RWPE2 (cell line): ENCODE results near the gene LRRC28.
A peak's percentile ranks its signal among the peaks of the same experiment; 100 is the strongest.

ENCODE experiments used
- ATAC-seq: fragments of 200-7000 bp; cut with Tn5 transposase; 3 replicates; pipeline ENCODE4 v1.9.1; 2021; ENCODE audit warnings: low read depth
- DNase-seq: peaks from one replicate; pipeline ENCODE4 v3.0.0-alpha.2; 2020; ENCODE audit warnings: low spot score
- H3K27ac ChIP-seq: fragments of 450-650 bp; 2 replicates; pipeline ENCODE4 v1.5.1; 2017; ENCODE audit warnings: mild to moderate bottlenecking; ENCODE audit not compliant: poor library complexity, severe bottlenecking
- H3K27me3 ChIP-seq: fragments of 250-450 bp; sonication (Bioruptor Pico); 2 replicates; pipeline ENCODE4 v1.5.1; 2021; ENCODE audit warnings: mild to moderate bottlenecking, moderate library complexity; ENCODE audit not compliant: insufficient read depth, poor library complexity, severe bottlenecking
- H3K36me3 ChIP-seq: fragments of 250-450 bp; sonication (Bioruptor Pico); 2 replicates; pipeline ENCODE4 v1.5.1; 2020; ENCODE audit warnings: low read depth, mild to moderate bottlenecking, moderate library complexity
- H3K4me1 ChIP-seq: fragments of 250-450 bp; sonication (Bioruptor Pico); 2 replicates; pipeline ENCODE4 v1.5.1; 2021; ENCODE audit warnings: mild to moderate bottlenecking, moderate library complexity; ENCODE audit not compliant: insufficient read depth, poor library complexity, severe bottlenecking
- H3K4me3 ChIP-seq: fragments of 250-450 bp; sonication (Bioruptor Pico); 2 replicates; pipeline ENCODE4 v1.5.1; 2021; ENCODE audit warnings: mild to moderate bottlenecking, moderate library complexity; ENCODE audit not compliant: severe bottlenecking
- H3K9me3 ChIP-seq: fragments of 250-450 bp; sonication (Bioruptor Pico); 2 replicates; pipeline ENCODE4 v1.5.1; 2021; ENCODE audit warnings: mild to moderate bottlenecking, moderate library complexity; ENCODE audit not compliant: severe bottlenecking
- TF ChIP-seq, protein P1 (sequence below): fragments of 450-650 bp; IDR thresholded peaks from one replicate; pipeline ENCODE4 v1.5.1; 2017; ENCODE audit warnings: mild to moderate bottlenecking, moderate library complexity; ENCODE audit not compliant: poor library complexity, severe bottlenecking

Gene LRRC28

DNA sequence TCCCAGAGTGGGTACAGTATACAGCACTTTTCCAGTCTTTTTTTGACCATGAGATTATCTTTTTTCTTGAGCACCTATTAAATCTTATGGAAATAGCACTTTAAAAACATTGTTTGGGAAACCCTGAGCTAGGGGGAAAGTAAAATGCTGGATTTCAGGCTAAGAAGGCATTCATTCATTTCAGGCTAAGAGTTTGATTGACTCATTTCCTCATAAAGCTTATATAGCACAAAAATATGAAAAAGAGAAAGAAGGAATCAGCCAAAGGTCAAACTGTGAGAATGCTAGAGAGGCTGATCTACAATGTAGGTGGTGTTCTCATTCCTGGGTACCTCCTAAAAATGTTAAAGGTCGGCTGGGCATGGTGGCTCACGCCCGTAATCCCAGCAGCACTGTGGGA, 12.4 kb upstream of the LRRC28 start:
- ATAC-seq (no peak), DNase-seq (no peak)
- Histone ChIP-seq H3K27me3 (no peaks in the 10 kb centered on the region), H3K4me1 (no peaks in the 10 kb centered on the region), H3K27ac (no peak overlapping the region), H3K4me3 (no peak overlapping the region), H3K9me3 (no peaks in the 10 kb centered on the region), H3K36me3 (peaks cover 23% of the 10 kb centered on the region)
- TF ChIP-seq, protein P1, sequence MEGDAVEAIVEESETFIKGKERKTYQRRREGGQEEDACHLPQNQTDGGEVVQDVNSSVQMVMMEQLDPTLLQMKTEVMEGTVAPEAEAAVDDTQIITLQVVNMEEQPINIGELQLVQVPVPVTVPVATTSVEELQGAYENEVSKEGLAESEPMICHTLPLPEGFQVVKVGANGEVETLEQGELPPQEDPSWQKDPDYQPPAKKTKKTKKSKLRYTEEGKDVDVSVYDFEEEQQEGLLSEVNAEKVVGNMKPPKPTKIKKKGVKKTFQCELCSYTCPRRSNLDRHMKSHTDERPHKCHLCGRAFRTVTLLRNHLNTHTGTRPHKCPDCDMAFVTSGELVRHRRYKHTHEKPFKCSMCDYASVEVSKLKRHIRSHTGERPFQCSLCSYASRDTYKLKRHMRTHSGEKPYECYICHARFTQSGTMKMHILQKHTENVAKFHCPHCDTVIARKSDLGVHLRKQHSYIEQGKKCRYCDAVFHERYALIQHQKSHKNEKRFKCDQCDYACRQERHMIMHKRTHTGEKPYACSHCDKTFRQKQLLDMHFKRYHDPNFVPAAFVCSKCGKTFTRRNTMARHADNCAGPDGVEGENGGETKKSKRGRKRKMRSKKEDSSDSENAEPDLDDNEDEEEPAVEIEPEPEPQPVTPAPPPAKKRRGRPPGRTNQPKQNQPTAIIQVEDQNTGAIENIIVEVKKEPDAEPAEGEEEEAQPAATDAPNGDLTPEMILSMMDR = no peak

DNA sequence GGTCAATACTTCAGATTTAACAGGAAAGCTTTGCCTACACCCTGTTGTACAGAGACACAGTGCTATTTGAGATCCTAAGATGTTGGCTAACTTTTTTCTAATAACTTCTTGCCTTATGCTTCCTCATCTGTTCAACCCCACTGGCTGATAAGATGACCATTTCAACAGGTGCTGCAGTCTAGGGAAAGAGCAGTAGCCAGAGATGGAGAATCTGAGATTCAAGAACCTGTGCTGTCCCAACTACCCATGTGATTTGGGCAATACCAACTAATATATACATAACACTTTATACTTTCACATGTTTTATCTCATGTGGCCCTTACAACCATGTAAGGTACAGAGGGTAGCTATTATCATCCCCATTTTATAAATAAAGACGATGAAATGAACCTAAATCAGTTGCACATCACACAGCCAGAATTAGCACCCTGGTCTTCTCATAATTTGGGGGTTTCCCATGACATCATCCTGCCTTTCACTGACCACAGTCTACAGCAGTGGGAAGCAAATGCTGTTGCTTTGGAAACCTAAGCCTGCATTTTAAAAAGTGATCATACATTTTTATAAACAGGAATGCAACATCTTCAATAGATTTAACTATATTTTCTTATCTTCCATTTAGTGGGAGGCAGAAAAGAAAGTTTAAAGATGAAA, 11.6 kb upstream of the LRRC28 start:
- Histone ChIP-seq H3K27me3 (no peaks in the 10 kb centered on the region), H3K36me3 (peaks cover 31% of the 10 kb centered on the region), H3K4me1 (no peaks in the 10 kb centered on the region), H3K9me3 (no peaks in the 10 kb centered on the region), H3K4me3 (no peak overlapping the region), H3K27ac (no peak overlapping the region)
- ATAC-seq (peak; percentile 25; the same call in 1 of the 3 replicates), DNase-seq (no peak)
- TF ChIP-seq, protein P1 = no peak

DNA sequence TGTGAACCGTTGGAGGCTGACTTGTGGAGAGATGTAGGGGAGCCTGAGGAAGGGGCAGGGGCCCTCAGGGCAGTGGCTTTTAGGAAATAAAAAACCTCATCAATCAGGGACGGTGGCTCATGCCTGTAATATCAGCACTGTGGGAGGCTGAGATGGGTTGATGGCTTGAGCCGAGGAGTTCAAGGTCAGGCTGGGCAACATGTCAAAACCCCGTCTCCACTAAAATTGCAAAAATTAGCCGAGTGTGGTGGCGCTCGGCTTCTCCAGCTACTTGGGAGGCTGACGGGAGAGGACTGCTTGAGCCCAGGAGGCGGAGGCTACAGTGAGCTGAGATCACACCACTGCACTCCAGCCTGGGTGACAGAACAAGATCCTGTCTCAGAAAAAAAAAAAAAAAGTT, 9.5 kb upstream of the LRRC28 start:
- ATAC-seq = no peak
- Histone ChIP-seq H3K4me1 (no peaks in the 10 kb centered on the region), H3K4me3 (no peak overlapping the region), H3K27ac (no peak overlapping the region), H3K9me3 (no peaks in the 10 kb centered on the region), H3K36me3 (peaks cover 36% of the 10 kb centered on the region), H3K27me3 (no peaks in the 10 kb centered on the region)
- TF ChIP-seq, protein P1 = no peak
- DNase-seq = no peak

DNA sequence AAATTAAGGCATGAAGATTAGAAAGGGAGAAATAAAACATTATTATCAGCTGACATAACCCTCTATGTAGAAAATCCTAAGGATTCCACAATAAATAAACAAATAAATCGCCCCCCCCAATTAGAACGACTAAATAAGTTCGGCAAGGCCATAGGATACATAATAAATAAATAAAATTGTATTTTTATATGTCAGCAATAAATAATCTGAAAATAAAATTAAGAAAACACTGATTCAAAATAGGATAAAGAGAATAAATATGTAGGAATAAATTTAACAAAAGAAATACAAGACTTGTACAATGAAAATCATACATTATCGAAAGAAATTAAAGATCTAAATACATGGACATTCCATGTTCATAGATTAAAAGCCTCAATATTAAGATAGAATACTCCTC, 7.0 kb upstream of the LRRC28 start:
- ATAC-seq (no peak), DNase-seq (no peak)
- peaks cover 16% of the 10 kb centered on the region for H3K4me1 ChIP-seq

DNA sequence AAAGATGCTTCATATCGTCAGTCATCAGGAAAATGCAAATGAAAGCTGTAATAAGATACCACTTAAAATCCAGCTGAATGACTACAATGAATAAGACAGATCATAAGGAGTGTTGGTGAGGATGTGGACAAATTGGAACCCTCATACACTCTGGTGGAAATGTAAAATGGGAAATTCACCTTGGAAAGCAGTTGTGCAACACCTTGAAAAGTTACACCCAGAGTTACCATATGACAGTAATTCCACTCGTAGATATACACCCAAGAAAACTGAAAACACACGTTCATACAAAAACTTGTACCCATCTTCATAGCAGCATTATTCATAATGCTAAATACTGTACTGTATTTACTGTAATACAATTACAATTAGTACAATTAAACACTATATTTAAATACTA, 4.2 kb upstream of the LRRC28 start:
- Histone ChIP-seq H3K9me3 (no peaks in the 10 kb centered on the region), H3K27ac (no peak overlapping the region), H3K27me3 (no peaks in the 10 kb centered on the region), H3K4me3 (no peak overlapping the region), H3K36me3 (peaks cover 15% of the 10 kb centered on the region), H3K4me1 (peaks cover 16% of the 10 kb centered on the region)
- no peak for ATAC-seq
- TF ChIP-seq, protein P1 = no peak
- DNase-seq = no peak

More for the DNA sequence above, 7.0 kb upstream of the LRRC28 start:
- TF ChIP-seq, protein P1 = no peak
- no peaks in the 10 kb centered on the region for H3K27me3 ChIP-seq
- H3K4me3 ChIP-seq = no peak overlapping the region
- H3K36me3 ChIP-seq = peaks cover 24% of the 10 kb centered on the region
- no peaks in the 10 kb centered on the region for H3K9me3 ChIP-seq
- H3K27ac ChIP-seq = no peak overlapping the region
